Stimulated activated naive CD4-positive, alpha-beta T cell (primary cell): ENCODE results near the gene IL36G.

Source experiments
- DNase-seq, 6 experiments: peaks; one replicate each; lab custom pipeline; 2025; lab: John Stamatoyannopoulos, UW

IL36G gene

DNA sequence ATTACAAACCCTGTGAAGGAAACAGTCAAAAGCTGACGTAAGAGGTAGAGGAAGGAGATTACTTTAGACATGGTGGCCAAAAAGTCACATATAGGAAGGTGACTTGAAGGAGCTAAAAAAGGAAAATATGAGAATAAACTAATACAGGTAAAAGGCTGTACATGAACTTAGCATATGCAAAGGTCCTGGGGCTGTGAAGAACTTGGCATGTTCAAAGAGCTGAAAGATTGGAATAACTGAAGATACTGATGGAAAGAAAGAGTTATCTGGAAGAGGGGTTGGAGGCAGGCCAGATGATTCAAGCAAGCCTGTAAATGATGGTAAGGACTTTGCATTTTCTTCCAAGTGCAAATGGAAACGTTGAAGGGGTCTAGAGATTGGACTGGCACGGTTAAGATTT is 40.7 kb downstream of the IL36G start:
- DNase-seq: no peak

DNA sequence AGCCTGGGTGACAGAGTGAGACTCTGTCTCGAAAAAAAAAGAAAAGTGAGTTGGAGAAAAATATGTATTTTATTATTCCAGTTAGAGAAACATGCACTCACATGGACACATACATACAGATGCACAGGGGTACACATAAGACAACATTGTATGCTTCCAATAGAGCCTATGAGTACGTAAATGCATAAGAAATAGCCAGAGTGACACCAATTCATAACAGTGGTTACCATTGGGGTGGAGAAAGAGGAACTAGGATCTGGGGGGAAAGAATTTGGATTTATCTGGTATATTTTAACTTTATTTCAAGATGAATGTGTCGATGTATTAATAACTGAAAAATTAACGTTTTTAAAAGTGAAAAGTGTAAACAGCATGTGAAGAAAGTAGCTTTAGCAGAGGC is 43.5 kb downstream of the IL36G start:
- DNase-seq: no peak

DNA sequence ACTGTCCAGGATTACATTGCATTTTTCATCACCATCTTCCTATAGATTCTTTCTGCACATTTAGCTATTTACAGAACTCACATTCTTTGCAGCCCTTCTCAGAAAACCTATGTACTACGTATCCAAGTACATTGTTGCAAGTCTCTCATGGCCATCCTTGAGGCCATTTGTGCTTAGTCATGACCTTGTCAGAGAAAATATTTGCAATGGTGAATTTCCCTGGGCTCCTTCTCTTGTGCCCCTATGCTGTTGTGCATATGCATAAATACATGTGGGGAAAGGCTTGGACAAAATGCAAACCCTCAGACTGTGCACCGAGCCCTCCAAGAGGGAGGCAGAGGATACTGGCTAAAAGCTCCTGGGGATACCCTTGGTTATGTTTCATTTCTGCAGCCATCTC is 47.0 kb downstream of the IL36G start:
- DNase-seq: no peak

DNA sequence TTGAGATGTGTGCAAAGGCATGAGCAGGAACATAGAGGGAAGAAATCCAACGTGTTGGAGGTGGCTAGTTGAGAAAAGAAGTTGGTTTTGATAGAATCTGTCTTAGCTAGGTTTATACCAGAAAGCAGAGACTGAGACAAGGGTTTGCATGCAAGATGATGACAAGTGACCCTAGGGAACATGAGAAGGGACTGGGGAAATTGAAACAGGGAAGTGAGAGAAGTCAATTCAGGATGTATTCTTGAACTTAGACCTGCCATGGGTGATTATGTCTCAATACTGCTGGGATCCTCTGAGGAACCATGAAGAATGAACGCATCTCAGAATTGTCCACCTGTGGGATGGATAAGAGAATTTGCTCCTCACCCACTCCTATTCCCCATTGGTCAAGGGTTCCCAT is 47.9 kb downstream of the IL36G start:
- no peak for DNase-seq

DNA sequence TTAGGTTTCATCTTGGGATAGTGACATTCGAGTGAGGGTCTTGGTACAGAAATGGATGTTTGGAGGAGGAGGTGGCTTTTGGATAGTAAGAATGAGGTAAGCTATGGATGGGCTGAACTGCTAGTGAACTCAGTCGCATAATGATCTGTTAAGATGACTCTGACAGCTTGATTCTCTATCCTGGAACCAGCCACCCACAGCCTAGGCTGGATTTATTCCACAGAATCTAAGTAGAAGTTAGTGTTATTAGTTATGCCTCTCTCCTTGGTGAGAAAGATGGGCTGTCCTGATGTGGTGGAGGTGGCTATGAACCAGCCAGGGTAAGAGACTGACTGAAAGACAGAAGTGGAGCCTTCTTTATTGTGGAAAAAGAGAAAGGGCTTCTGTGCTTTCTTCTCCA is 49.9 kb downstream of the IL36G start:
- no peak for DNase-seq

DNA sequence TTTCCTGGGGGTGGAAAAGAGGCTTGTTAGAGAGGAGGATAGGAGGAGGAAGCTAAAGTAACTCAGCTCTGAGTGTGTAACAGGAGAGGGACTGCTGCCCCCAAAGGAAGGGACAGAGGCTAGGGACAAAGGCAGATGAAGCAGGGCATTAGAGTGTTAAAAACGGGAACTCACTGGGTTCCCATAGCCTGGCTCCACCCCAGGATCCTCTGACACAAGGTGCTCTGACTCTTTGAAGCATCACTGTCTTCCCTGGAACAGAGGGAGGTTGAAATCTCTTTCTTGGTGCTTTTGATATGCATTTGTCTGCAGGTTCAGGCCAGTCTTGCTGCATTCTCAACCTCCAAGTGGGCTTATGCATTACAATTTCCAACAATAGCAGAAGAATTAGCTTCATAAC is 50.3 kb downstream of the IL36G start:
- no peak for DNase-seq

DNA sequence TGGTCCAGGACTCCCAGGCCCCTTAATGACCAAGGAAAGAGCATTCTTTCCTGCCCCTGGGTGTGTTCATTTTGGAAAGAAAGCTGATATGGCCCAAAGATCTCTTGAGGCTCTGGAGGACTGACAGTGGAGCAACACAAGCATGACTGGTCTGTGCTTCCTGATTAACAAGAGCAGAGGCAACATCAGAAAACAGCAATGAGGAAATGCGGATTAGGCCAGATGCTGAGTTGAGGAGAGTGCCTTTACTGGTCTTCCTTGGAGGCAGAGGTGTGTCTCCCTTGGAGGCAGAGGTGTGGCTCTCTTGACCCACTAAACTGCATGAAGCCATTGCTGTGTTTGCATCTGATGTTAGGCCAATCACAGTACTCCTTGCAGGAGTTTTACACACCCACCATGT is 54.9 kb downstream of the IL36G start:
- no peak for DNase-seq

DNA sequence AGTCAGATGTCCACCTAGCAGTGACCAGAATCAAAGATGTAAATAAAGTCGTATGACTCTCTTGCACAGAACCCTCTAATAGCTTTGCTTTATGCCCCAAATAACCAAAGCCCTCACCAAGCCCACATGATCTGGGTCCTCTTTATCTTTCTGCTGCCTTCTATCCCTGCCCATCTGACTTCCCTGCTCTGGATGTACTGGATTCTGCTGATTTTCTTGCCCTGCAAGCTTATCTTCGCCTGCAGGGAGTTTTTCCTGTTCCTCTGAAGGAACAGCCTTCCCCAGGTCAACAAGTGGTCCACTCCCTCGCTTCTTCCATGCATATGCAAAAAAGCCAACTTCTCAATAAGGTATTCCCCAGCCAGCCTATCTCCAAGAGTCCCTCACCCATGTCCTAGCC is 56.2 kb downstream of the IL36G start:
- no peak for DNase-seq
